ENCODE results near the gene SSX1. TPM values are rescaled to one million over a fixed set of nuclear protein-coding genes. Genes with fewer than 3 reads are reported as not detected.
"Not testable (repeated sequence)": the region's sequence is repeated elsewhere in the genome, so short reads cannot be mapped to it uniquely, and the experiment has no call there.

The SSX1 gene
- total and polyA plus RNA-seq, 5 donors from 2014 or later = not detected

DNA sequence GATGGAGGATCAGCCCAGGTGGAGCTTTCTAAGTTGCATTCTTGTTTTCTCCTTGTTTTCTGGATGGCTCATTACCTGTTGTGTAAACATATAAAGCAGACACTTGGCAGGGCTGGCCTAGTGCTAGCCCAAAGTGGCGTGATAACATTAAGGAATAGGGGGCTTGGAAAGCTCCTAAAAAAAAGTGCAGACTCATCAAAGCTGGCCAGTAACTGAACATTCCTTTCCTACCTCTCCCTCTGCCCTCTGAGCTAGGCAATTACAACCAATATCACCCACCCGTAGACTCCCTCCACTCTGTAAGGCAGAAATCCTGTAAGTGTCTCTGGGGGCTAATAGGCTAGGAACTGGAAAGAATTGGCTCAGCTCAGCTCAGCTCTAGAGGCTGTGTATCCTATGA is 58.8 kb downstream of the SSX1 start:
- not testable (repeated sequence) for H3K9me3 Mint-ChIP-seq

More for the DNA sequence above, 58.8 kb downstream of the SSX1 start:
- not testable (repeated sequence) for ATAC-seq (ENCODE audit: low read depth in 2 of 2); H3K4me1 ChIP-seq (ENCODE audit: control insufficient read depth, insufficient read depth, low read length, poor library complexity, severe bottlenecking); H3K27ac ChIP-seq (ENCODE audit: insufficient read depth, low read length, poor library complexity, severe bottlenecking); H3K4me1 Mint-ChIP-seq; H3K36me3 ChIP-seq (ENCODE audit: control insufficient read depth, insufficient read depth, low read length); H3K9me3 ChIP-seq (ENCODE audit: control insufficient read depth in 2 of 2, low read length in 2 of 2); DNase-seq; H3K27me3 ChIP-seq (ENCODE audit: control insufficient read depth, insufficient read depth, low read length); H3K27ac Mint-ChIP-seq; H3K27me3 Mint-ChIP-seq; H3K4me3 Mint-ChIP-seq; H3K36me3 Mint-ChIP-seq; H3K4me3 ChIP-seq (ENCODE audit: low read depth, low read length)

Other genes with a start within 250 kb of the SSX1 start
- not detected for gene SPACA5, start 248.4 kb upstream of the SSX1 start, total RNA-seq
- gene SPACA5, start 248.4 kb upstream of the SSX1 start, polyA plus RNA-seq = under 1 TPM in 1 of 4 donors, not detected in 3; 0.79 TPM
- 1.5 TPM for gene ZNF630, start 183.8 kb upstream of the SSX1 start, total RNA-seq
- gene ZNF630, start 183.8 kb upstream of the SSX1 start, polyA plus RNA-seq = 1 to 10 TPM; 1.2 to 2.7 (median 1.9) TPM
- gene SPACA5B, start 124.8 kb upstream of the SSX1 start, total RNA-seq = not detected
- gene SPACA5B, start 124.8 kb upstream of the SSX1 start, polyA plus RNA-seq = not detected
- not detected for gene SSX5, start 58.6 kb upstream of the SSX1 start, total RNA-seq
- gene SSX5, start 58.6 kb upstream of the SSX1 start, polyA plus RNA-seq = not detected
- not detected for gene SSX3, start 101.3 kb downstream of the SSX1 start, total RNA-seq
- gene SSX3, start 101.3 kb downstream of the SSX1 start, polyA plus RNA-seq = not detected
- not detected for gene SSX4, start 128.1 kb downstream of the SSX1 start, total RNA-seq
- not detected for gene SSX4, start 128.1 kb downstream of the SSX1 start, polyA plus RNA-seq
- not detected for gene SSX4B, start 156.6 kb downstream of the SSX1 start, total RNA-seq
- not detected for gene SSX4B, start 156.6 kb downstream of the SSX1 start, polyA plus RNA-seq
- gene SLC38A5, start 214.9 kb downstream of the SSX1 start, total RNA-seq = 23.3 TPM
- gene SLC38A5, start 214.9 kb downstream of the SSX1 start, polyA plus RNA-seq = 10 to 100 TPM; 12.9 to 23.7 (median 19.3) TPM
- 64.5 TPM for gene FTSJ1, start 220.8 kb downstream of the SSX1 start, total RNA-seq
- gene FTSJ1, start 220.8 kb downstream of the SSX1 start, polyA plus RNA-seq = 10 to 100 TPM; 57.9 to 73.1 (median 64.4) TPM

Measured in CD4-positive, CD25-positive, alpha-beta regulatory T cell (primary cell).